GM19351 (cell line): Measurements from ENCODE around the gene LMX1A.

ENCODE experiments used
- ATAC-seq: cut with Tn5 transposase; IDR thresholded peaks from one replicate; pipeline ENCODE4 v1.9.1; 2021; ENCODE audit warnings: mild to moderate bottlenecking, moderate library complexity; ENCODE audit not compliant: unreplicated experiment

LMX1A gene

DNA sequence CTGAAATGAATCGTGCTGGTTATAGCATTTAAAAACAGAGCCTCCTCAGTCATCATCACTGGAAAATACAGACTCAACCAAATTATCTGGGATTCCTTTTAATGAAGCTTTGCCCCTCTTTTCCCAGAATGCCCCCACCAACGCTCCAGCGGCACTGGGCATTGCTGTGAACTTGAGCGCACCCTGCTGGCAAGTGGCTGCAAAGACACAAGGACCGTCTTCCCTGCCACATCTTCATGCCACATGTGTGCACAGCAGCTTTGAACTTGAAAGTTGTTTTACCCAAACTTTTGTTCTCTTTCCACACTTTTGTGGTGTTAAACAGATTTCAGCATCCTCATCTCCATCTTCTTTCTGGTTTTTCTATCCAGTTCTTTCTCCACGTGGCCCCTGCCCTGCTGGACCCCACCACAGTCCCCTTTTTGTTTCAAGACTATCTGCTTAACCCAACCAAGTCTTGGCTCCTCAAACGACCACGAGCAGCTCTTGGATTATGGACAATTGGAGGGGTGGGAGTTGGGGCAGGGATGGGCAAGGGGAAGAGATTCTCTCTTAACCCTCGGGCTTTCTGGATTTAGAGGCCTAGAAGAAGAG is 12.8 kb upstream of the LMX1A start:
- ATAC-seq: peak; percentile 66

DNA sequence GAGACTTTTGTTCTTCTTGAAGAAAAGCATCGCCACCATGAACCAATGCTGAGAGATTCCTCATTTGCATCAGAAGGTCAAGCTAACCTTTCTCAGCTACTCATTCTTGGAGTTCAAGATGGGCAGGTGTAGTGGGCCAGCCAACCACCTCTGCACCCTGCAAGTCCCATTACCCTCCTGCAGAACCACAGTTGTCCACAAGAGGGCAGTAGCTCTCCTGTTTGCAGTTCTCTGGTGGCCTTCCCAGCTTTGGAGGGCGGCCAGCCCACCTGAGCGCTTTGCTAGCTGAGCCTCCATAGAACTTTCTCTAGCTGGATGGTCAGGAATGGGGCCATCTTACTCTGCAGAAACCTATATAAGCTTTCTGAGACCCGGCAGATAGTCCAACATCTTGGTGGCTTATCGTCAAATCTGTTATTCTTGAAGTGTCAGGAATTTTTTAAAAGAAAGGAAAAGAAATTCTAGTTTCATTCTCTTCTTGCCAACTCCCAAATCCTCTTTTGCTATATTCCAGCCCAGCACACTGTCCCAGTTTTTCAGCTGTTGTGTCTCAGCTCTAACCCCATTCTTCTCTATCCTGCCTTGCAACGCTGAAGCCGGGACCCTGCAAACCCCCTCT is 11.0 kb upstream of the LMX1A start:
- peak; percentile 75 for ATAC-seq

DNA sequence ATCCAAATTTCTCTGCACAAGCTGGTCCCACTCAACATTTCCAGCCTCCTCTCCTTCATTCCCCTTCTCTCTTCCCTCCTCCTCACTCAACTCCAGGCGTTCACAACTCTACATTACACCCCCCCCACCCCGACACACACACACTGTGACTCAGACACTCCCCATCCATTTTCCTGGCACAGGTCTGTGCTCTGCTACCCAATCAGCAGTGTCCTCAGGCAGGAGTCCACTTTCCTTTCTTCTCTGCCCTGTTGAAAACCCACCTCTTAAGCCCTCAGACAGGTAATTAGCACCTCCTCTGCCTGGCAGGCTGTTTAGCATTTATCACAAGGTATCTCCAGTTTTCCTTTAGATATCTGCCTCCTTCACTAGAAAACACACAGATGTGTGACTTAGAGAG is 8.8 kb upstream of the LMX1A start:
- ATAC-seq: no peak

DNA sequence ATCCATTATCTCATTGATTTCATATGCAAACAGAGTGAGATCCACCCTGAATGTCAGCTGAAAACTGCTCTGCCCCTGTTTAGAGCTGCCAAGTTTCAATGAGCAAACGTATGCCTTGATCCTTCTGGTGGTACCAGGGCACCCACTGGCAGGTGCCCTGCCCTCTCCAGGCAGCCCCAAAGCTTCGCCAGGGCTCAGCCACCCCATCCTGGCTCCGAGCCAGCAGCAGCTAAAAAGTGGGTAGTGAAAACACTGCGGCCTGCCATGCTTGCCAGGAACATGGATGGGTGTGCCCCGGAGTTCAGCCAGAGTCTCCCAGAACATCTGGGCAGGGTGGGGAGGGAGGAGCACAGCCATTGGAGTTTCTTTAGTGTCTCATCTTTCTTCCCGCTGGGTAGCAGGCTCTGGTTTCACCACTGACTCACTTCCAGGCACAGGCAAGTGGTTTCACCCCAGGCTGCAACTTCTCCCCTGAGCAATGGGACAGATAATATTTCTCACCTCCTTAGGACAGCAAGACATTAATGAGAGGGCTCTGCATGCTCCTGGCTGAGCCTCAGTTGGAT is 8.1 kb upstream of the LMX1A start:
- ATAC-seq: no peak

DNA sequence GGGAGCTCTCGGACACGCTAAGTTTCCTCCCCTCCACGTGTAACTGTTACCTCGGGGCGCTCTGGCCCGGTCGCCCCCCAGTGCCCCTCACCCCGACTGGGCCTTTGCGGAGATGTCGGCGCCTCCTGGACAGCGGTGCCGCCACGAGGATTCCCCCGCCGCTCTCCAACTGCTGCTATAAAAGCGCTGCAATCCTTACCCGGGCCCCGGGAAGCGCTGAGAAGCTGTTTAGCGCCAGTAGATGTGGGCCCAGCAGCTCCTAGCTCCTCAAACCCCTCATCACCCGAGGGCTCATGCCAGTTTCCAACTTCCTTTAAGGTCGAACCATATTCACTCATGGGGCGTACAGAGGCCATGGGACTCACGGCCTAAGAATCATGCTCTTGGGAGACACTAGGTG is 361 bp upstream of the LMX1A start:
- ATAC-seq: no peak

DNA sequence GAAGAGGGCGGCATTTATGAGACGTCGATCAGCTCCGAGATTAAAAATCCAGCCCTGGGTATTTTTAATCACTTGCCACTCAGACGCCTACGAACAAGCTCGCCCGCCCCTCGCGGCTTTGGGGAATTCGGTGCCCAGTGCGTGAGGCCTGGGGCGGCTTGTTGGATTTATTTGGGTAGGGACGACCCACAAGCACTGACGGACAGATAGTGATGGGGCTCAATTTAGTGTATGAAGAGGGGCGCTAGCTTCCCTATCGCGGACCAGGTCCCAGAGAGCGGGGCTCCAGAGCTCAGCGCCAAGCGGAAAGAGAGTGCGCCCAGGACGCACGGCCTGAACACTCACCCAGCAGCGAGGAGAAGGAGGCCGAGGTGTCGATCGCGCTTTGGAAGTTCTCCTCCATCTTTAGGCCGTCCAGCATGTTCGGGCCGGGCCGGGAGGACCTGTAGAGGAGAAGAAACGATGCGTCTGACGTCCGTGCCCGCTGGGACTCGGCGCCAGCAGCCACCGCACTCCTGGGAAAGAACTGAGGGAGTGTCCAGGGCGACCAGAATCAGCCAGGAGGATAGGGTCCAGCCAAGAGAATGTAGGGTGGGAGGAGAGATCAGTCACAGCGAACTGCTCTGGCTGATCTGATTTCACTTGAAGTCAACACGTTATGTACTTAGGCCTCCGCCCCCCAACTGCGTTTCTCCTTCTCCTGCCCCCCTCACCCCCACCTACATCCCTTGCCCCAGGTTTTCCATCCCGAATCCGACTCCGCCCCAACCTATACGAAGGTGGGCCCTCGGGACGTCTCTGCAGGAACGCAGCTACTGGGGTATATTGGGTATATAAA is 1.2 kb downstream of the LMX1A start:
- ATAC-seq: no peak

DNA sequence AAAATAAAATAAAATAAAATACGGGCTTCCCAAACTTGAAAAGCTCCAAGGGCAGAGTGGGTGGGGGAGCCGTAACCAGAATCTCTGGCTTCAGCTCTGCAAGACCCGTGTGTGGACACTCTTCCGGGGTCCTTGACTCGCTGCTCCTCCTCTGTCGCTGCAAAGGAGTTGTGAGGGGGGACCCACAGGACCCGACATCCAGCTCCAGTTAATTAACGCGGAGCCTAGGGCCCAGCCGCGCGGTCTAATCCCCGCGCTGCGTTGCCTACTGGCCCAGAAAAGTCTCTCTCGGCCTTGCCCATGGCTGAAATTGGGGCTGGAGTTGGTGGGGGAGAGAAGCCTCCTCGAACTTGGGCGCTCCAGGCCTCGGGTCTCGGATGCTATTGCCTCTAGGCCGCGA is 1.8 kb downstream of the LMX1A start:
- no peak for ATAC-seq

DNA sequence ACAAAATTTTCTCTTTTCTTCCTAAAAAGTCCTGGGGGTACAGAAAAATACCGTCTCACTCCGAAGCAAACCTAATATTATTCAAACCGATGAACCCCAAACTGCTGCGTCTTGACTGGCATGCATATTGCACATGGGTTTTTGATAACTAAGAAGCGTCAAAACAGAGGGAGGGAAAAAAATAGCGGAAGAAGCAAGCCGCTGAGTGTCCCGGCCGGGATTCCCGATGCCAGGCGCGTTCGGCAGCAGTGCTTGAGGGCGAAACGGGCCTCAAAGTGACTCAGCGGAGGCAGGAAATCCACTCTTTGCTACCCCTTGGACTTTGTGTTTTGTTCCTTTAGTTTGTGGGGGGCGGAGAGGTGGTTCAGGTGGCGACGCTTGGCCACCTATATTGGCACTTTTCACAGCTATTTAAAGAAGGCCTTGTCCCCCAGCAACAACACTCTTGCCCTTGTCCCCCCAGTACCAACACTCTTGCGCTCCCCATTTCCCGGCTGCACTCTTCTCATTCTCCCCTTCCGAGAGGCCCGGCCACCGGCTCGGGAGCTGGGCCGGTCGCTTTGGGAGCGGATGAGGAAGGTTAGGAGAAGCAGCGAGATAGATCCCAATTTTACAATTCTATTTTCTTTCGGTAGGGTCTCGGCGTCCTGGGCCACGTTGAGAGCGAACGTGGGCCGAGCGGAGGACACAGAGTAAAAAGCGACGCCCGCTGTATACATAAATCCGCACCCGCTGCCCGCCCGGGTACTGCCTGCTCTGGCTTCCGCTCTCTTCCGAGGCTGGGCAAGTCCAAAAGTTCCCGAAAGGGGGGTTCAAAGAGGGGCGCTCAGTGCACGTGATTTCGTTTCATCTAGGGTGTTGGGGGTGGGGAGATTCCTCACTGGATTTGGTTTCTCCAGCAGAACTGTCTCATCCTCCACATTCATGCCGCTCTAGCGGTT is 2.5 kb downstream of the LMX1A start:
- ATAC-seq: no peak

DNA sequence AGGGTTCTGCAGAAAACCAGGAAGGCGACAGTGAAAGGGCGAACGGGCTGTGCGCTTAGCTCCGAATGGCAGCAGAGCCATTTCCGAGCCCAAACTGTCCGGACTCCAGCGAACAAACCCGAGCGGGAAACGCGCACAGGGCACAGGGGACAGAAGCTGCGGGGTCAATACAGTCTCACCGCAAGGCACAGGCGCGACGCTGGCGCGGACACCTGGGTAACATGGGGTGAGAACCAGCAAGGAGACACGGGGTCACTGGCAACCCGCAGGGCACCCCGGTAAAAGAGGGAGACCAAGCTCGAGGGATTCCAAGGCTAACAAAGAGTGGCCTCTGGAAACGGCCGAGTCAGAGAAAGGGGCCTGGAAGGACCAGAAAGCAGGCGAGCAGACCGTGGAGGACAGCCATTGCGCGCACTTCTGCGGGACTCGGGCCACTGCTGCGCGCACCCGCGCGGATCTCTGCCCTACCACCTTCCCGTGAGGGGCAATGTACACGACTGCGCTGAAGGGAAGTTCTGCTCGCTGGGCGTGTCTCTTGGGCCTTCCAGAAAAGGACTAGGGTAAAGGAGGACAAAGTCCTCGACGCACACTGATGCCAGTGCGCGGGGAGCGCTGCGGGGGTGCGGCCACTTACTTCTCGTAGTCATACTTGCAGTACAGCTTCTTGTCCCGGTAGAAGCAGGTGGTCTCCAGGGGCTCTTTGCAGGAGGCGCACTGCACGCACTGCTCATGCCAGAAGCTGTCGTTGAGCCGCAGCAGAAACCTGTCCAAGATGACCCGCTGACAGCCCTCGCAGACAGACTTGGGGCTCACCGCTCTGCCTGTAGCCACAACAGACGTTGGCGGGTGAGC is 3.8 kb downstream of the LMX1A start:
- ATAC-seq: no peak

DNA sequence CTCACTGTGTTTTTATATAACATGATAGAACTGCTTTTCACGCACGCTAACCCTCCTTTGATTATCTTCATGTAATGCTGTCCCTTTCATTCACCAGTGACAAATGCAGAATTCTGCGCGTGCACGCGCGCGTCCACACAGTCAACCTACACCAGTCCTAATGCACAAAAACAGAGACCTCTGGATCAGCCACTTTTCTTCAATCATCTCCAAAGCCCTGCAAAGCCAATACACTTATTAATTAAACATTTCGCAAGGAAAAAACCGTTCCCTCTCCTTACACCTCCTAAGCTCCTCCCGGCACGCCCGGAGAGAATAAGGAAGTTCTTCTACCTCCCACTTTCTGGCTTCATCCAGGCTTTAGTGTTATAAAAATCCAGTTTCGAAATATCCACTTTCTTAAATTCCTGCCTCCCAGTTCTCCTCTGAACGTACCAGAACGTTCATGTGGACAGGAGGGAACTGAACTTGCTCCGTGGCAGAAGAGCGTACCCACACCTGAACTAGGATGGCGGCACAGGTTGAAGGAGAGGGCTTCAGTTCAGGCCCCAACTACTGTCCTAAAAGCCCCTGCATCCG is 4.6 kb downstream of the LMX1A start:
- no peak for ATAC-seq

DNA sequence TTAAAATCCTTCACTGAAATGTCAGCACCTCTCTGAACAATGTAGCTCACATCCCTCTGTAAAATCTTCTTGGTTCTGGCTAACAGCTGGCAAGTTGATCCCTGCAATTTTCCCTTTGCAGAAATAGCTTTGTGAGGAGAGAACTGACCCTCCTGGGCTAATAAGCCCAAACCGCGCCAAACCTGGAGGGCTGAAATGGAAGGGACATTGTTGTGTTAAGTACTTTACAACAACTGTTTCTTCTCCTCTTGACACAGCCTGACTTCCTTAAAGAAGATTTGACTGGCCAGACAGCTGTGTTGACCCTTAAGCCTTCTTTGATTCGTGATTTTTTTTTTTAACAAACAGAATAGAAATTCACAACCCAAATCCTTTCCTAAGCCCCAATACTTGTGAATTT is 5.7 kb downstream of the LMX1A start:
- no peak for ATAC-seq

DNA sequence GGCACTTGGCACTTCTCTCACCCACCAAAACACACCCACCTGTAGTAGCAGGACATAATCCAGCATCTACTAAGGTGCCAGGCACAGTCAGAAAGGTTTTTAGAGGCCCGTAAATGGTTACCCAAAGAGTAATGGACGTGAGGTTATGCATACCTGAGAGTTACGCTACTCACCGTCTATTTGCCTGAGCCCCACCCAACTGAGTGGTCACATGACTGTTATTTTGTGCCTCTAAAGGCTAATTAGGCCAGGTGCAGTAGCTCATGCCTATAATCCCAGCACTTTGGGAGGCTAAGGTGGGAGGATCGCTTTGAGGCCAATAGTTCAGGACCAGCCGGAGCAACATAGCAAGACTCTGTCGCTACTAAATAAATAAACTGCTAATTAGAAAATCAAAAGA is 11.0 kb downstream of the LMX1A start:
- no peak for ATAC-seq

DNA sequence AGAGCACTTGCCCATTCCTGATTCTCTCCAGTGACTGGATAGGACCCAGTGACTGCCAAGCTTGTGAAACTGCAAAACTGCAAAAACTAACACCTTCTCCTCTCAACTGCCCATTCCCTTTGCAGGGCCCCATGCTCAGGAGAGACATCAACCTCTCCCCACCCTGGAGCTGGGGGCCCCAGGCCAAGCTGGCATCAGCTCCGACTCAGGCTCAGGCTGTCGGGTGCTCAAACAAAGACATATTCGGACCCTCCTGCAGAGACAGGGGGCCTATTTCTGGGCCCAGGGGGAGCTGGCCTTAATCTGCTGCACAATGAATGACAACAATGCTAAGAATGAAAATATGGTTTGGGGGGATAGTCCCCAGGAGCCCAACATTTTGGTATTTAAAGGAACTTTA is 11.8 kb downstream of the LMX1A start:
- no peak for ATAC-seq

DNA sequence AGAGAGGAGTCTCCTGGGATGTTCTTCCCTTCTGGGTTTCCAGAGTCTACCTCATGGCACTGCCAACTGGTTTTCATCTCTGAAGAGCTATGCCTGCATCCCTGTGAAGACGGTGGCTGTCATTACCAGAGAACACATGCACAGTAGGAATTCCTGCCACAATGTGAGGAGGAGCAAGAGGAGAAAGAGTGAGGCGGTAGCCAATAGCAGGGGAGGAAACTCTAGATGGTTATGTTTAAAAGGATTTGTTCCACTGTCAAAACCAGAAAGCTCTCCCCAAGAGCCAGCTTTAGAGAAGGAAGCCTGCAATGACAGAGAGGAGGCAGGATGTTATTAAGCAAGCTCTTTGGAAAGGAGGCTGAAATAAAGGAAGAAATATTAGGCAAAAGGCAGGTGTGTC is 12.3 kb downstream of the LMX1A start:
- ATAC-seq: no peak

DNA sequence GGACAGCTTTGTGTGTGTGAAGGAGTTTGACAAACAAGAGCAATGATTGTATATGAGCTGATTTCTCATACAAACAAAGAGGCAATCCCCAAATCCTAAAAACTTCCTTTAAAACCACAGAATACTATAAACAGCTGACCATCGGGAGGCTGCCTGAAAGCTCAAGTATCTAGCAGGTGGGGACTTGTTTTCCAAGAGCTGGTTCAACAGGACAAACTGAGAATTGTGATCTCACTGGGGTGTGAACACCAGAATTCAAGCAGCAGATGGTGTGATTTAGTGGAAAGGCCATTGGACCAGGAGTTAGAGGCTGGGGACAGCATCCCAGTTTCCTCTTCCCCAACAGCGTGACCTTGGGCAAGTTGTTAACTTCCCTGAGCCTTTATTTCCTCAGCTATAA is 13.9 kb downstream of the LMX1A start:
- no peak for ATAC-seq

DNA sequence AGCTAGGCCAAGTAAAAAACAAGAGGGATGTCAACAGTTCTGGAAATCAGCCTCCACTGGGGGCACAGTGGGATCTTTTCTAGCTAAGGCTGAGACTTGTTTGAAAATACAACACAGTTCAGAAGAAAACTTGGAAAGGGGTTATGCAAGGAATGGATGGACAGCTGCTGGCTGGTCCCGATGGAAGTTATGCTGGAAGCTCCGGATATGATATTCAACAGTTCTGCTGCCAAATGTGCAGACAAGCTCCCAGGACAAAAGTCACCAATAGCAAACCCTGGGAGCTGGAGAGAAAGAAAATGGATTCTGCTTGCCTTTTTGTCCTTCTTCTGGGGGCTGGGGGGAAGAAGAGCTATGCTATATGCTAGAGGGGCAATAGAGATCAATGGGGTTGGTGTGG is 14.3 kb downstream of the LMX1A start:
- no peak for ATAC-seq

DNA sequence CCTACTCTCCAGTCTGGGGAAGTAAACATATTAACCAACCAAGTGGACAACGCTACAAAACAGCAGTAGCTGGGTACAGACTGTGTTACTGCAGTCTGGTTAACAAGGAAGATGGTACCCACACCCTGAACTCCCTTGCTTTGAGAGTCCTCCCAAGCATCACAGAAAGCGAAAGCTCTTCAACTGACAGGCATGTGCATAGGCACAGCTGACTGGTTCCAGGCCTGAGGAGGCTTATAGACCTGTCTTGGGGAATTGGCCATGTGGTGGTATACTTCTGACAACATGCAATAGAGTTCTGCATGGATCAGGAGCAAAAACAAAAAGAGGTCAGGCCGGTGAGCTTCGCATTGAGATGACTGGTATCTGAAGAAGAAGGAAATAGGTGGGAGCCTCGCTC is 17.4 kb downstream of the LMX1A start:
- no peak for ATAC-seq

DNA sequence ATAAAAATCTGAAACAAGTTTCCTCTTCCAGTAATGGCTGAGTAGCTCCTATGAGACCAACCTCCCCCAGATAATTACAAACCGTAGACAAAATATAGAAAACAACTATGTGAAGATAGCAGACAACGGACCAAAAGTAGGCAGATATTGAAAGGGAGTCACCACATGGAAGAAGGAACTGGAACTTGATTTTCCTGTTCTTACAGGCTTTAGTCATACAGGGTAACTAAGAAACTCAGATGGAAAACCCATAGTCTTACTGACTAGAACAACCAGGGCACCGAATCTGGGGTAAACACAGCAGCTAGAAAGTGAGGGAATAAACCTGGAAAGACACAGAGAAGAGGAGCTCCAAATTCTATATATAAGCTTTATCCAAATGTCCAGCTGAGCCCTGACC is 26.0 kb downstream of the LMX1A start:
- no peak for ATAC-seq

DNA sequence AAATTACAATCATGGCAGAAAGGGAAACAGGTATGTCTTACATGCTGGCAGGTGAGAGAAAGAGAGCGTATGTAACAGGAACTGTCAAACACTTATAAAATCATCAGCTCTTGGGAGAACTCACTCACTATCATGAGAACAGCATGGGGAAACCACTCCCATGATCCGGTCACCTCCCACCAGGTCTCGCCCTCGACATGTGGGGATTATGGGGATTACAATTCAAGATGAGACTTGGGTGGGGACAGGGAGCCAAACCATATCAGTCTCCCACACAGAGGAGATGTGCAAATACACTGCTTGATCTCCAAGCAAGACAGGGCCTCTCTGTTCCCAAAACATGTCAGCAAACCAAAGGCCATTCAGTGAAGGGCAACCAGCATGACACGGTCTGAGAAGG is 27.4 kb downstream of the LMX1A start:
- no peak for ATAC-seq

DNA sequence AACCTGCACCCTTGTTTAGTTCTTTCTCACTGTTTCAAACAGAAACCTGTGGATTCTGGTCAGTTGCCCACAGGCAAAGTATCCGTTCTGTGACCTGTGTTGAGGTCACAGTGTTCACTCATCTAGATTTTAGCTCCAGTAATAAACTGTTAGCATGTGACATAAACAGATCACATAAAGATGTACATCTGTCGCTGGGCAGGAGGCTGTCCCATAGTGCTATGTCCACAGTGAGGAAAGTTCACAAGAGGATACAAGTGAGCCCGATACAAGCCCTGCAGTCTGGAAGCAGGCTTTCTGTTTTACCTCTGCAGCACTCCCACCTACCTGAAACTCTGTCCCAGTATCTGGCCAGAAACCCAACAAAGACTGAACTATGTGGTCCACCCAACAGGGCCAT is 28.4 kb downstream of the LMX1A start:
- ATAC-seq: no peak
